ENCODE data around the gene CAMTA1.
"Not testable (repeated sequence)": the region's sequence is repeated elsewhere in the genome, so short reads cannot be mapped to it uniquely, and the experiment has no call there.

CAMTA1 gene

GRCh38 chr1:6809461-6809860, 24.2 kb downstream of the CAMTA1 start:
- TF ChIP-seq CTCF (IDR thresholded peaks at IDR 0.05; ENCODE audit: borderline replicate concordance, insufficient read depth, low read depth, low read length): no peak
- no peak overlapping the region for H3K4me3 ChIP-seq (ENCODE audit: low read depth, low read length)

GRCh38 chr1:6810146-6810734, 25.0 kb downstream of the CAMTA1 start:
- H3K4me3 ChIP-seq (ENCODE audit: low read depth, low read length): not testable (repeated sequence)

GRCh38 chr1:6811583-6811982, 26.3 kb downstream of the CAMTA1 start:
- TF ChIP-seq CTCF (IDR thresholded peaks at IDR 0.05; ENCODE audit: borderline replicate concordance, insufficient read depth, low read depth, low read length): no peak
- no peak overlapping the region for H3K4me3 ChIP-seq (ENCODE audit: low read depth, low read length)

GRCh38 chr1:6813165-6813564, 27.9 kb downstream of the CAMTA1 start:
- no peak overlapping the region for H3K4me3 ChIP-seq (ENCODE audit: low read depth, low read length)
- no peak for TF ChIP-seq CTCF (IDR thresholded peaks at IDR 0.05; ENCODE audit: borderline replicate concordance, insufficient read depth, low read depth, low read length)

- no peak overlapping the region for H3K4me3 ChIP-seq (ENCODE audit: low read depth, low read length)
- TF ChIP-seq CTCF (IDR thresholded peaks at IDR 0.05; ENCODE audit: borderline replicate concordance, insufficient read depth, low read depth, low read length): no peak
Measured at GRCh38 chr1:6815726-6816125, 30.5 kb downstream of the CAMTA1 start.

- TF ChIP-seq CTCF (IDR thresholded peaks at IDR 0.05; ENCODE audit: borderline replicate concordance, insufficient read depth, low read depth, low read length): no peak
- no peak overlapping the region for H3K4me3 ChIP-seq (ENCODE audit: low read depth, low read length)
Measured at GRCh38 chr1:6819246-6820040, 34.2 kb downstream of the CAMTA1 start.

- no peak overlapping the region for H3K4me3 ChIP-seq (ENCODE audit: low read depth, low read length)
- no peak for TF ChIP-seq CTCF (IDR thresholded peaks at IDR 0.05; ENCODE audit: borderline replicate concordance, insufficient read depth, low read depth, low read length)
Measured at GRCh38 chr1:6820899-6821298, 35.6 kb downstream of the CAMTA1 start.
